Breast epithelium (tissue), 4 donors: ENCODE results near the gene SLC23A2. TPM values are rescaled to one million over a fixed set of nuclear protein-coding genes. Genes with fewer than 3 reads are reported as not detected.

ENCODE experiments used
- DNase-seq, 2 donors: peaks; one replicate each; pipeline ENCODE4 v3.0.0-alpha.2; 2019; ENCODE audit warnings: low spot score in 2 of 2
- H3K27ac ChIP-seq, 2 donors: fragments of 200-600 bp; sonication (generic) in 1 of 2; one replicate each; pipeline ENCODE4 v1.5.1; 2016 to 2019; ENCODE audit warnings: mild to moderate bottlenecking in 1 of 2
- H3K27me3 ChIP-seq, 2 donors: fragments of 200-600 bp; sonication (generic) in 1 of 2; one replicate each; pipeline versions ENCODE4 v1.5.1 to v1.6.0; 2017 to 2019; ENCODE audit warnings: control low read depth in 1 of 2, mild to moderate bottlenecking in 1 of 2
- H3K36me3 ChIP-seq: fragments of 200-600 bp; one replicate; pipeline ENCODE4 v1.5.1; 2019
- H3K4me1 ChIP-seq, 2 donors: fragments of 200-600 bp; sonication (generic); one replicate each; pipeline ENCODE4 v1.5.1; 2016 to 2019; ENCODE audit warnings: control low read depth in 1 of 2
- H3K4me3 ChIP-seq, 3 donors: fragments of 200-600 bp; sonication (generic); 1 replicate in 2 of 3; 2 replicates in 1 of 3; pipeline ENCODE4 v1.5.1; 2016 to 2019; ENCODE audit warnings: mild to moderate bottlenecking in 3 of 3, moderate library complexity in 2 of 3
- H3K9me3 ChIP-seq, 2 donors: fragments of 200-600 bp; sonication (generic) in 1 of 2; one replicate each; pipeline ENCODE4 v1.5.1; 2016 to 2019; ENCODE audit warnings: control low read depth in 1 of 2
- CTCF ChIP-seq, 3 donors: fragments of 450-650 bp; IDR thresholded peaks; one replicate each; pipeline ENCODE4 v1.5.1; 2016 to 2017; ENCODE audit warnings: antibody characterized with exemption in 3 of 3, mild to moderate bottlenecking in 3 of 3, moderate library complexity in 3 of 3
- POLR2A ChIP-seq: fragments of 450-650 bp; IDR thresholded peaks from one replicate; pipeline ENCODE4 v1.6.1; 2016; ENCODE audit warnings: antibody characterized with exemption, mild to moderate bottlenecking, moderate library complexity
- POLR2AphosphoS5 ChIP-seq, 3 donors: sonication (generic); formaldehyde crosslinking; IDR thresholded peaks; one replicate each; pipeline ENCODE4 v1.6.1; 2017; ENCODE audit warnings: antibody characterized with exemption in 3 of 3
- intact Hi-C: fragments of 100-400 bp; cut with DNase I; formaldehyde crosslinking; loops from one replicate; pipeline ENCODE4 v1.15.1; 2023; ENCODE audit warnings: low total_unique reads
- total RNA-seq, 3 donors: library from RNA; depleted of rRNA; stranded (reverse); fragments of >200 nt; gene quantifications; one replicate each; pipeline ENCODE4 v1.1.0, GENCODE V29; 2016

Gene SLC23A2
- total RNA-seq, 3 donors from 2014 or later: 14.6 to 18.6 (median 15.4) TPM

- H3K4me1 ChIP-seq: peaks cover 0 to 4% of the 10 kb centered on the region in 2 donors
- H3K4me3 ChIP-seq: no peak overlapping the region
- no peaks in the 10 kb centered on the region for H3K27me3 ChIP-seq
- TF ChIP-seq POLR2A (no peak), POLR2AphosphoS5 (IDR thresholded peaks at IDR 0.05) (no peak), CTCF (IDR thresholded peaks at IDR 0.05) (no peak)
- no peaks in the 10 kb centered on the region for H3K36me3 ChIP-seq
- H3K27ac ChIP-seq: no peak overlapping the region
- intact Hi-C loops: no loop called here
- H3K9me3 ChIP-seq: no peaks in the 10 kb centered on the region
- DNase-seq: no peak
These were observed 53.3 kb downstream of the SLC23A2 start for GRCh38 chr20:4947817-4948559.

- Histone ChIP-seq H3K27me3 (no peaks in the 10 kb centered on the region), H3K36me3 (no peaks in the 10 kb centered on the region), H3K9me3 (no peaks in the 10 kb centered on the region), H3K4me3 (no peak overlapping the region), H3K4me1 (peaks cover 0 to 4% of the 10 kb centered on the region in 2 donors), H3K27ac (no peak overlapping the region)
- no peak for DNase-seq
- intact Hi-C loops: no loop called here
- no peak for TF ChIP-seq POLR2AphosphoS5 (IDR thresholded peaks at IDR 0.05)
These were observed 54.3 kb downstream of the SLC23A2 start for GRCh38 chr20:4946986-4947385.

- Histone ChIP-seq H3K9me3 (no peaks in the 10 kb centered on the region), H3K4me1 (peaks cover 0 to 4% of the 10 kb centered on the region in 2 donors), H3K36me3 (no peaks in the 10 kb centered on the region), H3K4me3 (no peak overlapping the region), H3K27ac (no peak overlapping the region), H3K27me3 (no peaks in the 10 kb centered on the region)
- intact Hi-C loops: no loop called here
- no peak for DNase-seq
- TF ChIP-seq POLR2A (no peak), POLR2AphosphoS5 (IDR thresholded peaks at IDR 0.05) (no peak), CTCF (IDR thresholded peaks at IDR 0.05) (no peak)
These were observed 54.7 kb downstream of the SLC23A2 start for GRCh38 chr20:4946585-4946984.

GRCh38 chr20:4944518-4945313, 56.6 kb downstream of the SLC23A2 start:
- no peak for DNase-seq
- Histone ChIP-seq H3K27me3 (no peaks in the 10 kb centered on the region), H3K36me3 (no peaks in the 10 kb centered on the region), H3K27ac (no peak overlapping the region), H3K4me1 (peaks cover 0 to 2% of the 10 kb centered on the region in 2 donors), H3K9me3 (no peaks in the 10 kb centered on the region), H3K4me3 (no peak overlapping the region)
- intact Hi-C loops: no loop called here
- TF ChIP-seq POLR2A: no peak
- TF ChIP-seq POLR2AphosphoS5 (IDR thresholded peaks at IDR 0.05): no peak
- TF ChIP-seq CTCF (IDR thresholded peaks at IDR 0.05): no peak

GRCh38 chr20:4942331-4942730, 59.0 kb downstream of the SLC23A2 start:
- H3K27ac ChIP-seq: no peak overlapping the region
- no peak for TF ChIP-seq POLR2A
- no peak for TF ChIP-seq POLR2AphosphoS5 (IDR thresholded peaks at IDR 0.05)
- no peak for TF ChIP-seq CTCF (IDR thresholded peaks at IDR 0.05)
- H3K9me3 ChIP-seq: no peaks in the 10 kb centered on the region
- no peaks in the 10 kb centered on the region for H3K4me1 ChIP-seq
- DNase-seq: no peak
- H3K4me3 ChIP-seq: no peak overlapping the region
- intact Hi-C loops: no loop called here
- H3K36me3 ChIP-seq: no peaks in the 10 kb centered on the region
- H3K27me3 ChIP-seq: no peaks in the 10 kb centered on the region
